KMS-11 (cell line): ENCODE results near the gene SDK2.

Experiments
- H2AFZ ChIP-seq: fragments of 200-600 bp; sonication (generic); 2 replicates; pipeline ENCODE4 v1.6.1; 2016; ENCODE audit warnings: antibody characterized with exemption, mixed run types, low read depth
- H3K27ac ChIP-seq: fragments of 200-600 bp; sonication (generic); 2 replicates; pipeline ENCODE4 v1.6.1; 2016; ENCODE audit warnings: mild to moderate bottlenecking, mixed run types
- H3K27me3 ChIP-seq: fragments of 200-600 bp; sonication (generic); 2 replicates; pipeline ENCODE4 v1.6.1; 2017; ENCODE audit warnings: mild to moderate bottlenecking, low read depth, mixed run types, moderate library complexity; ENCODE audit not compliant: insufficient read depth
- H3K36me3 ChIP-seq: fragments of 200-600 bp; sonication (generic); 2 replicates; pipeline ENCODE4 v1.6.1; 2017; ENCODE audit warnings: mild to moderate bottlenecking, mixed run types; ENCODE audit not compliant: insufficient read depth
- H3K4me1 ChIP-seq: fragments of 200-600 bp; sonication (generic); 2 replicates; pipeline ENCODE4 v1.6.1; 2016; ENCODE audit warnings: mild to moderate bottlenecking, low read depth, mixed run types; ENCODE audit not compliant: poor library complexity, severe bottlenecking
- H3K4me2 ChIP-seq: fragments of 200-600 bp; sonication (generic); 2 replicates; pipeline ENCODE4 v1.7.0; 2016; ENCODE audit warnings: mild to moderate bottlenecking, mixed run types
- H3K4me3 ChIP-seq: fragments of 200-600 bp; sonication (generic); IDR thresholded peaks from 2 replicates; pipeline ENCODE4 v1.6.1; 2017; ENCODE audit warnings: low read depth, low read length, mixed read lengths; ENCODE audit not compliant: insufficient read depth
- H3K79me2 ChIP-seq: fragments of 200-600 bp; sonication (generic); 2 replicates; pipeline ENCODE4 v1.6.1; 2016; ENCODE audit warnings: low read depth, mixed run types; ENCODE audit not compliant: insufficient read depth
- H3K9ac ChIP-seq: fragments of 200-600 bp; sonication (generic); 2 replicates; pipeline ENCODE4 v1.6.1; 2016; ENCODE audit warnings: mild to moderate bottlenecking, mixed run types
- H4K20me1 ChIP-seq: fragments of 200-600 bp; sonication (generic); 2 replicates; pipeline ENCODE4 v1.6.1; 2016; ENCODE audit warnings: mild to moderate bottlenecking, mixed run types; ENCODE audit not compliant: insufficient read depth
- CTCF ChIP-seq: fragments of 200-600 bp; sonication (generic); conservative IDR thresholded peaks from 2 replicates; pipeline ENCODE4 v1.6.1; 2017; ENCODE audit warnings: low read depth, mild to moderate bottlenecking, antibody characterized with exemption, low read length, moderate library complexity, mixed read lengths

The SDK2 gene

GRCh38 chr17:73285916-73286862 is 358.1 kb downstream of the SDK2 start:
- no peaks in the 10 kb centered on the region for H3K36me3 ChIP-seq
- no peak overlapping the region for H3K4me3 ChIP-seq
- H3K9ac ChIP-seq, result no peak overlapping the region
- H3K4me1 ChIP-seq, result peaks cover 14% of the 10 kb centered on the region
- H4K20me1 ChIP-seq, result no peaks in the 10 kb centered on the region
- no peaks in the 10 kb centered on the region for H3K27me3 ChIP-seq
- no peak overlapping the region for H2AFZ ChIP-seq
- H3K79me2 ChIP-seq, result peaks cover 7% of the 10 kb centered on the region; the same call in 1 of the 2 replicates
- no peak overlapping the region for H3K27ac ChIP-seq
- H3K4me2 ChIP-seq, result no peak overlapping the region
- TF ChIP-seq CTCF, result no peak

- H3K27me3 ChIP-seq, result no peaks in the 10 kb centered on the region
- H3K4me3 ChIP-seq, result no peak overlapping the region
- H3K9ac ChIP-seq, result no peak overlapping the region
- H2AFZ ChIP-seq, result no peak overlapping the region
- no peaks in the 10 kb centered on the region for H4K20me1 ChIP-seq
- peaks cover 8% of the 10 kb centered on the region for H3K4me1 ChIP-seq
- no peaks in the 10 kb centered on the region for H3K36me3 ChIP-seq
- H3K79me2 ChIP-seq, result peaks cover 7% of the 10 kb centered on the region; the same call in 1 of the 2 replicates
- no peak overlapping the region for H3K4me2 ChIP-seq
- no peak for TF ChIP-seq CTCF
- H3K27ac ChIP-seq, result no peak overlapping the region
Measured at GRCh38 chr17:73285603-73285908, 358.7 kb downstream of the SDK2 start.

GRCh38 chr17:73284906-73285602 is 359.2 kb downstream of the SDK2 start:
- Histone ChIP-seq H3K4me2 (no peak overlapping the region), H3K4me1 (peaks cover 3% of the 10 kb centered on the region), H3K4me3 (no peak overlapping the region), H3K36me3 (no peaks in the 10 kb centered on the region), H3K27me3 (no peaks in the 10 kb centered on the region), H3K9ac (no peak overlapping the region), H3K27ac (no peak overlapping the region), H3K79me2 (peaks cover 3% of the 10 kb centered on the region; the same call in 1 of the 2 replicates), H2AFZ (no peak overlapping the region), H4K20me1 (no peaks in the 10 kb centered on the region)
- TF ChIP-seq CTCF, result no peak
